Neural progenitor cell (in vitro differentiated cells): ENCODE measurements around the gene ITGA11.
A peak's percentile ranks its signal among the peaks of the same experiment; 100 is the strongest.

Experiments
- EZH2 ChIP-seq: fragments of 200-600 bp; sonication (generic); IDR thresholded peaks from 2 replicates; pipeline ENCODE4 v1.6.1; 2017; ENCODE audit warnings: antibody characterized with exemption, mild to moderate bottlenecking, moderate library complexity
- TF ChIP-seq, protein P1 (sequence below): fragments of 200-600 bp; sonication (generic); IDR thresholded peaks from 2 replicates; pipeline ENCODE4 v1.5.1; 2017; ENCODE audit warnings: antibody characterized with exemption, mild to moderate bottlenecking

DNA sequence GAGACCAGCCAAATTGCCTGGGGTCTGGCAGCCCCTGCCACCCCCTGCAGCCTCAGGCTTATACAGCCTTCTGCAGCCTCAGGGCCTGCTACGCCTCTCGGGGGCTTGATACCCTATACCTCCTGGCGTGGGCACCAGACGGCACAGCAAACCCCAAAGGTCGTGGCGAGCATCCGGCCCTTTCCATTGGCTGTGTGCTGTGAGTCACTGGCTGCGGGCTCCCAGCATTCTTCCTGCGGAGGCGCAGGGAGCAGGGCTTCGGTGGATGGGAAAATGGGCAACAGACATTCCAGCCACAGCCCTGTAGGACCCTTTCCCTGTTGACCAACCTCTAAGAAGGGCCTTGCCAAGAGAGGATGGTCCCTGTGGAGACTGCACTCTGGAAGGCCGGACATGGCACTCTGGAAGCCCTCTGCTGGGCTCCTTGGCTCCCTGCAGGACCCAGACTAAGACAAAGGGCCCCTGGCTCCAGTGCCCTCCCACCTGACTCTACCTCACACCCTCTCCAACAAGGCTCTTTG lies 59.6 kb downstream of the ITGA11 start:
- TF ChIP-seq, protein P1, sequence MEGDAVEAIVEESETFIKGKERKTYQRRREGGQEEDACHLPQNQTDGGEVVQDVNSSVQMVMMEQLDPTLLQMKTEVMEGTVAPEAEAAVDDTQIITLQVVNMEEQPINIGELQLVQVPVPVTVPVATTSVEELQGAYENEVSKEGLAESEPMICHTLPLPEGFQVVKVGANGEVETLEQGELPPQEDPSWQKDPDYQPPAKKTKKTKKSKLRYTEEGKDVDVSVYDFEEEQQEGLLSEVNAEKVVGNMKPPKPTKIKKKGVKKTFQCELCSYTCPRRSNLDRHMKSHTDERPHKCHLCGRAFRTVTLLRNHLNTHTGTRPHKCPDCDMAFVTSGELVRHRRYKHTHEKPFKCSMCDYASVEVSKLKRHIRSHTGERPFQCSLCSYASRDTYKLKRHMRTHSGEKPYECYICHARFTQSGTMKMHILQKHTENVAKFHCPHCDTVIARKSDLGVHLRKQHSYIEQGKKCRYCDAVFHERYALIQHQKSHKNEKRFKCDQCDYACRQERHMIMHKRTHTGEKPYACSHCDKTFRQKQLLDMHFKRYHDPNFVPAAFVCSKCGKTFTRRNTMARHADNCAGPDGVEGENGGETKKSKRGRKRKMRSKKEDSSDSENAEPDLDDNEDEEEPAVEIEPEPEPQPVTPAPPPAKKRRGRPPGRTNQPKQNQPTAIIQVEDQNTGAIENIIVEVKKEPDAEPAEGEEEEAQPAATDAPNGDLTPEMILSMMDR = peak; percentile 49
- TF ChIP-seq EZH2 = no peak
